IPS-18c (cell line): Measurements from ENCODE around the gene IMMP2L.
"Not testable (repeated sequence)": the region's sequence is repeated elsewhere in the genome, so short reads cannot be mapped to it uniquely, and the experiment has no call there.

Experiments used
- H3K4me3 ChIP-seq: 2 replicates; pipeline ENCODE4 v1.7.0; 2013; ENCODE audit warnings: low read depth, mild to moderate bottlenecking, low read length, moderate library complexity; ENCODE audit not compliant: insufficient read depth
- H3K9me3 ChIP-seq: one replicate; pipeline ENCODE4 v1.6.1; 2013; ENCODE audit warnings: mild to moderate bottlenecking, low read length, moderate library complexity; ENCODE audit not compliant: control insufficient read depth, insufficient read depth

Gene IMMP2L

DNA sequence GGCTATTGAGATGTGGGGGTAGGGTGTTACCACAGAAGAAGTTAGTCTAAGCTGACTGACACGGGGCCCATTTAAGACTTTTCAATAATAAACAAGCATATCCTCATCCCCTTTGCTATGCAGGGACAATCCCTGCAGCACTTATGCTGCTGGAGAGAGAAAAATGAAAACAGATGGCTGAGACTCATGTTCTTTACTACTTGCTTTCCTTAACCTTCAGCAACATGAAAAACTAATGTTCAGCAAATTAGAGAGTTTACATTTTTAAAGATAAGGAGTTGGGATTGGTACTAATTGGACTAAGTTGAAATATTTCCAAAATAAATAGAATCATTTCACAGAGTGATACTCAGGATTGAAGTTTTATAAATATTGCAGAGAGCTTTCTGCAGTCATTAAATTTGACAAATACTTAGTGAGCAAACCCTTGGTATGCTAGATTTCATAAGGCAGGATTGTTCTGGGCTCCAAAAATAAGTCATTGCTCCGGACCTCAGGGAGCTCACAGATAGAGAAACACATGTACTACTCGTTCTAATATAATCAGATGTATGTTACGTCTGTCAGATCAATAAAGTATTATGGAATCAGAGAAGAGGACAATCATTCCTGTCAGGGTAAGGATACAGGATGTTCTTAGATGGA lies 618.5 kb downstream of the IMMP2L start:
- Histone ChIP-seq H3K4me3 (no peak overlapping the region), H3K9me3 (no peaks in the 10 kb centered on the region)

GRCh38 chr7:110941385-110941784 lies 620.9 kb downstream of the IMMP2L start:
- Histone ChIP-seq H3K4me3 (no peak overlapping the region), H3K9me3 (no peaks in the 10 kb centered on the region)

DNA sequence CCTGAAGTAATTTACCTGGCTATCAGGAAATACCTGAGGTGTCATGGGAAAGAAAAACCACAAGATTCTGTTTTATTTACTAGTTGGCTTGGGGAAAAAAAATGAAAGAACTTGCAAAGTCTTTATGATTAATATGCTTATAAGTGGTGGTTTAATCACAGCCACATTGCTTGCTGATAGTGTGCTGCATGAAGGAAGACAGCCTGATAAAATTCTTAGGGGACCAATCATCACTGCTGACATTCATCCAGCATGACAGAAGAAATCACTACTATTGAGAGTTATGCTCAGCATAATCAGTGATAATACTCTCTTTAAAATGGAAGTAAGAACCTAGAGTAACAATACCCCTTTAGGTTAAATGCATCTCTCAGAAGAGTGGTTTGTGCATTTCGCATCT lies 621.5 kb downstream of the IMMP2L start:
- H3K9me3 ChIP-seq = no peaks in the 10 kb centered on the region
- no peak overlapping the region for H3K4me3 ChIP-seq

- H3K9me3 ChIP-seq = no peaks in the 10 kb centered on the region
Measured at GRCh38 chr7:110938165-110938564, 624.1 kb downstream of the IMMP2L start.

GRCh38 chr7:110936665-110937064 lies 625.6 kb downstream of the IMMP2L start:
- not testable (repeated sequence) for H3K9me3 ChIP-seq, H3K4me3 ChIP-seq

More at GRCh38 chr7:110938165-110938564, 624.1 kb downstream of the IMMP2L start:
- no peak overlapping the region for H3K4me3 ChIP-seq

DNA sequence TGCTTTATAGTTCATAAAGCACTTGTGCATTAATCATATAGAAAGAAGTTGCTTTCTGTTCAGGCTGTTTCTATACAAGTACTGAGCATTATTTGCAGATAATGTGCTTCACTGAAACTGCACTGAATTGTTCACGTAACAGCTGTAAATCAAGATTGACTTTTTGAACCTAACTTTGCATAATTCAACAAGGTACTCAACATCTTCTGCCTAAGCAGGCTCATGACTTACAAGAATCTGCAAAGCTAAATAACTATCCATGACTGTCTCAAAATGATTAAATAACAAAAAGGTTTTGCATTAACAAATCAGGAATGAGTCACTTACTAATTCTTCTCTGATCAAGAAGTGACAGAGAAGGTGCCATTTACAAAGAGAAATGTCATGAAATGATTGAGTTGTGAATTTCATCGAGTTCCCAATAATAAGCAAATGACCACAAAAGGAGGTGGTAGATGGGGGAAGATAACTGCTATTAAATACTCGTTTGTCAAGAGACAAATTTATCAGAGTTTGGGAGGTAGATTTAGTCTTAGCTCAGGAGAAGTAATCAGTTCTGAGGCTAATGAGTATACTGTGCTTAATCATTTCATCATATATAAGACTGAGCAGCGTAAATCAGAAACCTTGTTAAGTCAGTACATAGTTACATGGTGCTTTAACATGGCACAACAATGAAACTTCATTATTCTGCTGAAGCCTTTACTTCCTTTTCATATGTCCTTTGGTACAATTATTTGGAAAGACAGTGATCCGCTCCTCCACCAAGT lies 632.6 kb downstream of the IMMP2L start:
- no peak overlapping the region for H3K4me3 ChIP-seq
- H3K9me3 ChIP-seq = no peaks in the 10 kb centered on the region

GRCh38 chr7:110922906-110923305 lies 639.4 kb downstream of the IMMP2L start:
- Histone ChIP-seq H3K9me3 (no peaks in the 10 kb centered on the region), H3K4me3 (no peak overlapping the region)

DNA sequence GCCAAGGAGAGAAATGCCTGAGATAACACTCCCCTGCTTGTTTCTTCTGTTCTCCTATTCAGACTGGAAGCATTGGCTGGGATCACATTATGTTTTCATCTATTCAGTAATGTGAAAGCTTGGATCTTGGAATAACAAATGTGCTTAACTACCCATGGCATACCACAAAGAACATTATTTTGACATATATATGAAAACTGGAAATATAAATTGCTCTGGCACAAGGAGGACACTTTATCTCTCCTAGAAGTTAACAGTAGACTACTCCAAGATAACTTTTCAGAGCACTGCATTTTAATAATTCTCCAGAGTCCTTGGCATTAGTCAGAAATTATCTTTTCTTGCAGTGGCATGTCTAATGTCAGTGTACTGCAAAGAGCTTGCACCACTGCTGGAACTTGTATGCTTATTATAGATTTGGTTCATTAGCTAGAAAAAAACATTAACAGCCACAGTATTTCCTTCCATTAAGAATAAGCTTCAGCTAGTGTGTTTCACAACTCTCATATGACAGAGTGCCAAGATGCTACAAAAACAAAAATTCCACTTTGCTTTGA lies 640.6 kb downstream of the IMMP2L start:
- Histone ChIP-seq H3K9me3 (no peaks in the 10 kb centered on the region), H3K4me3 (no peak overlapping the region)

- Histone ChIP-seq H3K9me3 (no peaks in the 10 kb centered on the region), H3K4me3 (no peak overlapping the region)
Measured at GRCh38 chr7:110918949-110919548, 643.2 kb downstream of the IMMP2L start.

- H3K4me3 ChIP-seq = no peak overlapping the region
- H3K9me3 ChIP-seq = no peaks in the 10 kb centered on the region
Measured at GRCh38 chr7:110914263-110914662, 648.0 kb downstream of the IMMP2L start.

DNA sequence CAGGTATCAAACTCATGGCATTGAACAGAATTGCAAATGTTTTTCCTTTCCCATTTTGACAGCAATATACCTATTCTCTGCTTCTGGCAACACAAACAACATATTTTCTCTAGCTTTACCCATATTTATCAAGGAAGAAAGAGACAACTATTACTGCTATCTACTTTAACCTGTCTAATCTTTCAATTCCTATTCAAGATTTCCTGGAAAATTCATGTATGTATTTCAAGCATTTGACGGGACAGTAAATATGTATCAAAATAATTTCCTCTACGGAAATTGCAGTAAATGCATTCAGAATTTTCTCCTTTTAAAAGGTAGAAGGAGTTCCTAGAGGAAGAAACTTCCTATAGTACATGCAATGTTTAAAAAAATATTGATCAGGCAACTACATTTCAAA lies 650.7 kb downstream of the IMMP2L start:
- H3K4me3 ChIP-seq = no peak overlapping the region
- no peaks in the 10 kb centered on the region for H3K9me3 ChIP-seq

DNA sequence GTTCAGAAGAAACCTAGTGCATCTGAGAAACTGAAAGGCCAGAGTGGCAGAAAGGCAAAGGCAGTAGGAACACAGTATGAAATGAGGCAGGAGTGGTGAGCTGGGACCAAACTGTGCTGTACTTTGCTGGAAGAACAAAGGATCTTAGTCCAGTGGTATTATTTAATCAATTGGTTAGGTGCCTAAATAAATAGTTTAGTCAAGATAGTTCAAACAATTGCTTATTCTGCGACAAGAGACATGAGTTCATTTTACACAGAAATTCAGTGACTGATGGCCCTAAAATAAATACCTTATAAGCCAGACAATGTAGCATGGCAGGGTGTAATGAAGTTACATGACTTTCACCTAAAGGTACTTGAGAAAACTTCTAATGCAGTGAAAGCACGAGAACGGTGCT lies 653.2 kb downstream of the IMMP2L start:
- no peaks in the 10 kb centered on the region for H3K9me3 ChIP-seq
- H3K4me3 ChIP-seq = no peak overlapping the region

- Histone ChIP-seq H3K9me3 (no peaks in the 10 kb centered on the region), H3K4me3 (no peak overlapping the region)
Measured at GRCh38 chr7:110905773-110906566, 656.3 kb downstream of the IMMP2L start.

DNA sequence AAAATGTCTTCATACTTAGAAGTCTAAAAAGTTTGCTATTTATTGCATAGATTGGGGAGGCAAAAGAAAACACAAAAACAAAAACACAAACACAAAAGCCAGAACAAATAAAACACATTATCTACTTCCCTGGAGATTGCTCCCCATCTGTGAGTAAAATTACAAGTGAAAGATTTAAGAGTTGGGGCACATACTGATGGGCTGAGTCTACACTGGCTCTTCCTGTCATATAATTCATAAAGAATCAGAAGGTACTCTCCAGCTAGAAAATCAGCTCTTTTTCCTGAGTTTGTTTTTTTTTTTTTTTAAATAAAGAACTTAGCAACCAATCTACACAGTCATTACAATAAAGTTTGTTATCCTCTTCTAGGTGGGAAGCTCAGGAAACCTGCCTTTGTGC lies 663.8 kb downstream of the IMMP2L start:
- Histone ChIP-seq H3K4me3 (no peak overlapping the region), H3K9me3 (no peaks in the 10 kb centered on the region)

- no peaks in the 10 kb centered on the region for H3K9me3 ChIP-seq
- H3K4me3 ChIP-seq = no peak overlapping the region
Measured at GRCh38 chr7:110897538-110897937, 664.8 kb downstream of the IMMP2L start.

DNA sequence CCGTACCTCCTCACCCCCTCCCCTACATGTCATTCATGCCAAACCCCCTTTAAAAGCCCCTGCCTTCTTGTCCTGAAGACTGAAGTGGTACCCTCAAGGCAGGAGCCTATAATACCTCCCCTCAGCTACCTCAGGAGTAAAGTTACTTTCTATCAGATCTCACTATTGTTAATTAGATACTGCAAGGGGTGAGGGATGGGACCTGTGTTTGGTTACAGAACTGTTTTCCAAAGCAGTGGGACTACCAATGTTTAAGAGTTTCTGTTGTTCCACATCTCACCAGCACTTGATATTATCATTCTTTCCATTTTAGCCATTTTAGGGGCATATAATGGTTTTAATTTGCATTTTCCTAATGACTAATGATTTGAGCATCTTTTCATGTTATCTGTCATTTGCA lies 668.2 kb downstream of the IMMP2L start:
- Histone ChIP-seq H3K9me3 (no peaks in the 10 kb centered on the region), H3K4me3 (no peak overlapping the region)

DNA sequence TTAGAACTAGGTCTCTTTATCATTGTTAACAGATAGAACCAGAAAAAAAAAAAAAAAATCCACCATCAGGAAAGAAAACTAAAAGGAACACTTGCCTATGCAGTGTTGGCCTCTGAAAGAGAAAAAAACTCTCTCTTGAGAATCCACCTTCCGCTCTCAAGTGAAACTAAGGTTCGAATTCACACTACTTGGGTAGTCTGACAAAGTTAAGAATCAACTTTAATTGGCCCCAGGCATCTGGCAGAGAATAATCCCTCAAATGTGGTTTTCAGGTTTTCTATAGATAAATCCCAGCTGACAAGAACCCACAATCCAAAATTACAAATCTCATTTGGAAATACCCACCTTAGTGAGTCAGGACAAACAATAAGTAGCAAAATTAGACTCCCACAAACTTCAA lies 671.1 kb downstream of the IMMP2L start:
- Histone ChIP-seq H3K9me3 (no peaks in the 10 kb centered on the region), H3K4me3 (no peak overlapping the region)
